ENCODE results near the gene HSD17B3. TPM values are rescaled to one million over a fixed set of nuclear protein-coding genes. Genes with fewer than 3 reads are reported as not detected.
A peak's percentile ranks its signal among the peaks of the same experiment; 100 is the strongest.

HSD17B3 gene
- polyA plus RNA-seq, 1 donor from 2014 or later: not detected

DNA sequence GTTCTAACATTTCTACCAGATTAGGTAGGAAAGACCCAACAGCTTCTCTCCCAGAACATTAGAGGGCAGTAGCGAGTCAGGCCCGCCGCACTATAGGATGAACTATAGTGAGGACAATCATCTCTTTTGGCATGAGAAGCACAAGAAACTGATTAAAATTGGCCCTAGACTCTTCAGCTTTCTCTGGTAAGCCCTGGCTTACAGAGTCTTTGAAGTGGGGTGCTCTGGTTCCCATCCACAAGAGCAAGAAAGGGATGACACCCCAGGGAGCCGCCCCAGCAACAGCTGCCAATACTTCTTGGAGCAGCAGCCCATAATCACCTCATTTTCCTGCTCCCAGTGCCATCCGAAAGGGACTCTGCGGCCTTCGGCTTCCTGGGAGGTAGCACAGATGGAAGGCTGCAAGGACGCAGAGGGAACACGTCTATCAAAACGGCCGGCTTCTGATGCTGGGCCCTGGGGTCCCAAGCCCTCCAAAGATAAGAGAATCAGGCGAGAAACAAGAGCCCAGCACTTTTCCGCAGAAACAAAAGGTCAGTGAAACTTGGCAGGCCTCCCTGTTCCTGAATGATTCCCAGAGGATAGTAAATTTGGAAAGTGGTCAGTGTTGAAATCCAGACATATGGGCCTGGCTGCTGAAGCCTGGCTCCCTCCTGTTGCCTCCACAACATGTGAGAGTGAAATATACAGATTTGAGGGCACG, 69.3 kb downstream of the HSD17B3 start:
- Histone ChIP-seq H3K27ac (ENCODE audit: low read length) (no peak overlapping the region), H3K27me3 (ENCODE audit: insufficient read depth, low read depth, low read length) (no peaks in the 10 kb centered on the region), H2AFZ (ENCODE audit: low read depth, low read length) (no peak overlapping the region), H3F3A (ENCODE audit: insufficient read depth, low read length, poor library complexity, severe bottlenecking) (no peaks in the 10 kb centered on the region), H3K9me2 (ENCODE audit: insufficient read depth, low read length) (no peaks in the 10 kb centered on the region), H3K4me2 (ENCODE audit: low read length) (no peak overlapping the region), H3K36me3 (ENCODE audit: insufficient read depth, low read length) (no peaks in the 10 kb centered on the region), H3K9me3 (ENCODE audit: low read length) (no peaks in the 10 kb centered on the region), H3K79me2 (replicated peaks; ENCODE audit: insufficient read depth, low read length) (no peaks in the 10 kb centered on the region), H3K4me3 (ENCODE audit: low read length) (no peak overlapping the region), H4K20me1 (ENCODE audit: insufficient read depth) (no peaks in the 10 kb centered on the region), H3K9ac (ENCODE audit: low read length) (no peak overlapping the region)
- TF ChIP-seq TAF1 (IDR thresholded peaks at IDR 0.05; ENCODE audit: low read depth): no peak
- TF ChIP-seq RAD21 (conservative IDR thresholded peaks at IDR 0.05): peak; percentile 16
- TF ChIP-seq EZH2 (IDR thresholded peaks at IDR 0.05; ENCODE audit: borderline replicate concordance, insufficient read depth, low read length, poor library complexity, severe bottlenecking): no peak
- peak; percentile 52 for TF ChIP-seq CTCF (IDR thresholded peaks at IDR 0.05; ENCODE audit: poor library complexity, severe bottlenecking)

DNA sequence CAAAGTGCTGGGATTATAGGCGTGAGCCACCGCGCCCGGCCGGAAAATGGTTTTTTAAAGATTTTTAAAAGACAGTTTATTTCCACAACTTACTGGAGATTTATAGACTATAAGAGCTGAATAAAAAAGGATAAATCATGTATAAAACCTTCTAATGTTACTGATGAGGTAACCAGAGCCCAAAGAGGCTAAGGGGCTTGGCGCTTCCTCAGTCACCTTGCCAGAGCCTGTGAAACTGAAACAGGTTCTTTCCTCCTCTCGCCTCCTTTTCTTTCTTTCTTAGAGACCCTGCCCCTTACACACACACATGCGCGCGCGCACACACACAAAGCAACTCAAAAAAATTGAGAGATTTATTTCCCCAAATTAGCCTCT, 69.8 kb downstream of the HSD17B3 start:
- no peaks in the 10 kb centered on the region for H3K9me2 ChIP-seq (ENCODE audit: insufficient read depth, low read length)
- H4K20me1 ChIP-seq (ENCODE audit: insufficient read depth): no peaks in the 10 kb centered on the region
- H2AFZ ChIP-seq (ENCODE audit: low read depth, low read length): no peak overlapping the region
- H3K9me3 ChIP-seq (ENCODE audit: low read length): no peaks in the 10 kb centered on the region
- TF ChIP-seq REST (IDR thresholded peaks at IDR 0.05; ENCODE audit: borderline replicate concordance) (no peak), MXI1 (conservative IDR thresholded peaks at IDR 0.05; ENCODE audit: poor library complexity, severe bottlenecking) (no peak), POLR2AphosphoS5 (IDR thresholded peaks at IDR 0.05) (no peak), CTCF (IDR thresholded peaks at IDR 0.05; ENCODE audit: poor library complexity, severe bottlenecking) (no peak), SMC3 (conservative IDR thresholded peaks at IDR 0.05; ENCODE audit: poor library complexity) (no peak), RAD21 (conservative IDR thresholded peaks at IDR 0.05) (no peak), TAF1 (IDR thresholded peaks at IDR 0.05; ENCODE audit: low read depth) (no peak), EZH2 (IDR thresholded peaks at IDR 0.05; ENCODE audit: borderline replicate concordance, insufficient read depth, low read length, poor library complexity, severe bottlenecking) (no peak), EP300 (conservative IDR thresholded peaks at IDR 0.05; ENCODE audit: poor library complexity, severe bottlenecking) (no peak)
- H3K27me3 ChIP-seq (ENCODE audit: insufficient read depth, low read depth, low read length): no peaks in the 10 kb centered on the region
- H3K79me2 ChIP-seq (replicated peaks; ENCODE audit: insufficient read depth, low read length): no peaks in the 10 kb centered on the region
- no peak overlapping the region for H3K4me2 ChIP-seq (ENCODE audit: low read length)
- no peak overlapping the region for H3K4me3 ChIP-seq (ENCODE audit: low read length)
- H3F3A ChIP-seq (ENCODE audit: insufficient read depth, low read length, poor library complexity, severe bottlenecking): no peaks in the 10 kb centered on the region
- H3K9ac ChIP-seq (ENCODE audit: low read length): no peak overlapping the region
- H3K27ac ChIP-seq (ENCODE audit: low read length): no peak overlapping the region
- H3K36me3 ChIP-seq (ENCODE audit: insufficient read depth, low read length): no peaks in the 10 kb centered on the region
